ENCODE measurements around the gene LNX1. TPM values are rescaled to one million over a fixed set of nuclear protein-coding genes. Genes with fewer than 3 reads are reported as not detected.
"Not testable (repeated sequence)": the region's sequence is repeated elsewhere in the genome, so short reads cannot be mapped to it uniquely, and the experiment has no call there.

LNX1 gene
- total and polyA plus RNA-seq, 12 donors = 1.2 to 8.9 (median 3.7) TPM

DNA sequence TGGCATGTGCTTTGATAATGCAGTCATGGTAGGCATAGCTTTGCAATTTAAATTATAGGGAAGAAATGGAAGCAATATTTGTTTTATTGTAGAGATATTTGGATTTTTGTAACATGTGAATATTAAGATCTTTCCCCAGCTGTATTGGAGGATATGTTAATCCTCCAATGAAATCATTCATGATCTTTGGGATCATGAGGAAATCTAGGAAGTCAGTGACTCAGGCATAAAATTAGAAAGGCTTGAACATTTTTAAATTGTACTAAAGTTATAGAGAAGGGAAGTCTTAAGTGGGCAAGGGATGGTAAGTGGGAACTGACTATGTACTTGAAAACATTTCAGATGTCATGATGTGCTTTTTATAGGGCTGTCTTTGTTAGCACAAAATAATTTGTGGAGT, 167.0 kb downstream of the LNX1 start:
- Histone ChIP-seq H3K9me3 (replicated peaks in 1 of 3) (no peaks in the 10 kb centered on the region), H3K4me1 (replicated peaks in 1 of 2) (peaks cover 0 to 11% of the 10 kb centered on the region in 2 donors), H3K27me3 (no peaks in the 10 kb centered on the region), H3K27ac (peak overlapping the region in 1 of 5 donors; percentile 37), H3K4me3 (no peak overlapping the region), H3K36me3 (replicated peaks in 1 of 2) (peaks cover 0 to 12% of the 10 kb centered on the region in 2 donors)
- intact Hi-C loops (cut with DNase I) = no loop called here
- TF ChIP-seq, protein P1, sequence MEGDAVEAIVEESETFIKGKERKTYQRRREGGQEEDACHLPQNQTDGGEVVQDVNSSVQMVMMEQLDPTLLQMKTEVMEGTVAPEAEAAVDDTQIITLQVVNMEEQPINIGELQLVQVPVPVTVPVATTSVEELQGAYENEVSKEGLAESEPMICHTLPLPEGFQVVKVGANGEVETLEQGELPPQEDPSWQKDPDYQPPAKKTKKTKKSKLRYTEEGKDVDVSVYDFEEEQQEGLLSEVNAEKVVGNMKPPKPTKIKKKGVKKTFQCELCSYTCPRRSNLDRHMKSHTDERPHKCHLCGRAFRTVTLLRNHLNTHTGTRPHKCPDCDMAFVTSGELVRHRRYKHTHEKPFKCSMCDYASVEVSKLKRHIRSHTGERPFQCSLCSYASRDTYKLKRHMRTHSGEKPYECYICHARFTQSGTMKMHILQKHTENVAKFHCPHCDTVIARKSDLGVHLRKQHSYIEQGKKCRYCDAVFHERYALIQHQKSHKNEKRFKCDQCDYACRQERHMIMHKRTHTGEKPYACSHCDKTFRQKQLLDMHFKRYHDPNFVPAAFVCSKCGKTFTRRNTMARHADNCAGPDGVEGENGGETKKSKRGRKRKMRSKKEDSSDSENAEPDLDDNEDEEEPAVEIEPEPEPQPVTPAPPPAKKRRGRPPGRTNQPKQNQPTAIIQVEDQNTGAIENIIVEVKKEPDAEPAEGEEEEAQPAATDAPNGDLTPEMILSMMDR (IDR thresholded peaks at IDR 0.05) = no peak
- TF ChIP-seq POLR2A (IDR thresholded peaks at IDR 0.05) = no peak
- no peak for DNase-seq

DNA sequence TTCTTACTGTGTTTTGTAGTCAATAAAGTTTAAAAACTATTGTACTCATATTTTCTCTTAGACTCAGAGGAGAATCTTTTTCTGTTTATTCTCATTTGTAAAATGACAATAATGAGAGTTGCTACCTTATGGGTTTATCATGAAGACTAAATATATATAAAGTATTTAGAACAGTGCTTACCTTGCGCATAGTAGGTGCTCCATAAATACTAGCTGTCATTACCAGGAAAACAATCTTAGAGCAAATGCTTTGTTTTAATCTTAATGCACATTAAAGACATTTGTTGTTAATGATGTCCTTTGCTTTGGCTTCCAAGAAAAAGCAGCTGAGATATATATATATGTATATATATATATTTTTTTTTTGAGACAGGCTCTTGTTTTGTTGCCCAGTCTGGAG, 168.9 kb downstream of the LNX1 start:
- H3K27me3 ChIP-seq = no peaks in the 10 kb centered on the region
- intact Hi-C loops (cut with DNase I) = no loop called here
- no peaks in the 10 kb centered on the region for H3K9me3 ChIP-seq (replicated peaks in 1 of 3)
- DNase-seq = no peak
- WGBS, 4 donors = 97 to 100% (median 97%) methylated on average over 1 of the region's 1 CpG
- H3K4me3 ChIP-seq = no peak overlapping the region
- H3K36me3 ChIP-seq (replicated peaks in 1 of 2) = no peaks in the 10 kb centered on the region
- H3K4me1 ChIP-seq (replicated peaks in 1 of 2) = peaks cover 0 to 11% of the 10 kb centered on the region in 2 donors
- TF ChIP-seq, protein P1 (IDR thresholded peaks at IDR 0.05) = no peak
- no peak for TF ChIP-seq POLR2A (IDR thresholded peaks at IDR 0.05)
- H3K27ac ChIP-seq = no peak overlapping the region

DNA sequence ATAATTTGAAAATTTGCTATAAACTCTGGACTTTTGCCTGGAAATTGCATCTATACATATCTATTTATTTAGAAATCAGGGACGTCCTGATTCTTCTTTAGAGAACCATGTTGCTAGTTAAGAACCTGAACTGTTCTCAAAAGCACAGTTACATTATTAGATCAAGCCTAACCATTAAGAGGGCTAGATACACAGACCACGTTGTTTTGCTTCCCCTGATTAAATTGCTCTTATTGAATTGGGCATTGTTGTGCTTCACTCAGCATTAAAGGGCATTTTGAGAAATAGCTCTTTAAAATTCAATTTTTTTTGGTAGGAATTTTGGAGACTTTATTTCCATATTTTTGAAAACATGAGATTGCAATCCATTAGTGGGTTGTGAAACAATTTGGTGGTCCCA, 169.5 kb downstream of the LNX1 start:
- no peak overlapping the region for H3K27ac ChIP-seq
- peaks cover 0 to 11% of the 10 kb centered on the region in 2 donors for H3K4me1 ChIP-seq (replicated peaks in 1 of 2)
- TF ChIP-seq, protein P1 (IDR thresholded peaks at IDR 0.05) = no peak
- TF ChIP-seq POLR2A (IDR thresholded peaks at IDR 0.05) = no peak
- intact Hi-C loops (cut with DNase I) = no loop called here
- no peaks in the 10 kb centered on the region for H3K9me3 ChIP-seq (replicated peaks in 1 of 3)
- 90 to 98% (median 93%) methylated on average over 2 of the region's 2 CpGs for WGBS, 4 donors
- no peaks in the 10 kb centered on the region for H3K36me3 ChIP-seq (replicated peaks in 1 of 2)
- no peaks in the 10 kb centered on the region for H3K27me3 ChIP-seq
- no peak for DNase-seq
- no peak overlapping the region for H3K4me3 ChIP-seq

DNA sequence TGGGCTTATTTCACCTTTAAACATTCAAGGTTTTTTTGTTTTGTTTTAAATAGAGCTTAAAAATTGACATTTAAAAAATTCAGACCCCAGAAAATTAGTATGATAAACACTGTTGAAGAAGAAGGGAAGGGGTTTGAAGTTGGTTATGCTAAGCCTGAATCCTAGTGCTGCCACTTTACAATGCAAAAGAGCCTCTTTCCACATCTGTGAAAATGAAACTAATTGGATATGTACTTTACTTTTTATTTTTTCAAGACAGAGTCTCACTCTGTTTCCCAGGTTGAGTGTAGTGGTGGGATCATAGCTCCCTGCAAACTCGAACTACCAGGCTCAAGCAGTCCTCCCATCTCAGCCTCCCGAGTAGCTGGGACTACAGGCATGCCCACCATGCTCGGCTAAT, 172.1 kb downstream of the LNX1 start:
- H3K9me3 ChIP-seq (replicated peaks in 1 of 3) = no peaks in the 10 kb centered on the region
- no peak overlapping the region for H3K4me3 ChIP-seq
- 96 to 98% (median 97%) methylated on average over 3 of the region's 3 CpGs for WGBS, 4 donors
- H3K27ac ChIP-seq = no peak overlapping the region
- intact Hi-C loops (cut with DNase I) = no loop called here
- no peaks in the 10 kb centered on the region for H3K36me3 ChIP-seq (replicated peaks in 1 of 2)
- no peak for DNase-seq
- peaks cover 0 to 4% of the 10 kb centered on the region in 2 donors for H3K4me1 ChIP-seq (replicated peaks in 1 of 2)
- TF ChIP-seq, protein P1 (IDR thresholded peaks at IDR 0.05) = no peak
- no peak for TF ChIP-seq POLR2A (IDR thresholded peaks at IDR 0.05)
- no peaks in the 10 kb centered on the region for H3K27me3 ChIP-seq

DNA sequence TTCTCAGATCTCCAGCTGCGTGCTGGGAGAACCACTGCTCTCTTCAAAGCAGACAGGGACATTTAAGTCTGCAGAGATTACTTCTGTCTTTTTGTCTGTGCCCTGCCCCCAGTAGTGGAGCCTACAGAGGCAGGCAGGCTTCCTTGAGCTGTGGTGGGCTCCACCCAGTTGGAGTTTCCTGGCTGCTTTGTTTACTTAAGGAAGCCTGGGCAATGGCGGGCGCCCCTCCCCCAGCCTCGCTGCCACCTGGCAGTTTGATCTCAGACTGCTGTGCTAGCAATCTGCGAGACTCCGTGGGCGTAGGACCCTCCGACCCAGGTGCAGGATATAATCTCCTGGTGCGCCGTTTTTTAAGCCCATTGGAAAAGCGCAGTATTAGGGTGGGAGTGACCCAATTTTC, 181.8 kb downstream of the LNX1 start:
- H3K4me3 ChIP-seq; intact Hi-C loops (cut with DNase I); H3K9me3 ChIP-seq (replicated peaks in 1 of 3); H3K27ac ChIP-seq; DNase-seq; H3K27me3 ChIP-seq; H3K36me3 ChIP-seq (replicated peaks in 1 of 2): not testable (repeated sequence)
- WGBS, 4 donors = 97 to 100% (median 98%) methylated on average over 9 to 11 of the region's 11 CpGs
- H3K4me1 ChIP-seq (replicated peaks in 1 of 2) = peaks cover 9 to 14% of the 10 kb centered on the region in 2 donors
